K562 (cell line): ENCODE measurements around the gene ZNF860. TPM values are rescaled to one million over a fixed set of nuclear protein-coding genes. Genes with fewer than 3 reads are reported as not detected.

Experiments used
- ATAC-seq: fragments of 200-7000 bp; cut with Tn5 transposase; 3 replicates; pipeline ENCODE4 v1.9.1; 2020; ENCODE audit warnings: moderate library complexity
- BruUV-seq: library from RNA; stranded (reverse); fragments of 400-500 nt; replicated peaks from 2 replicates; lab custom pipeline; 2021; lab: Mats Ljungman, UMichigan
- CTCF ChIA-PET: fragments of 300-600 bp; formaldehyde crosslinking; extraction: SDS; loops from one replicate; lab custom pipeline; 2021; ENCODE audit warnings: low intra/inter-chr PET ratio; lab: Yijun Ruan, JAX
- POLR2A ChIA-PET: fragments of 300-600, 350-650 bp; sonication (Branson Sonifier 250); formaldehyde crosslinking; extraction: SDS; loops from one replicate; lab custom pipeline; 2021; ENCODE audit warnings: antibody characterized with exemption, inconsistent platforms; lab: Yijun Ruan, JAX
- DNase-seq, 4 experiments: peaks; one replicate each; pipeline versions ENCODE4 v3.0.0 to v3.0.0-alpha.2; 2011 to 2018; ENCODE audit warnings: low spot score in 3 of 4, mixed read lengths in 3 of 4; ENCODE audit errors: extremely low read depth in 1 of 4
- FAIRE-seq: peaks from 2 replicates; lab custom pipeline; 2011; peaks lifted over from hg19 to GRCh38; lab: Jason Lieb, UNC
- H2AFZ ChIP-seq: 2 replicates; pipeline ENCODE4 v1.6.0; 2011; ENCODE audit warnings: low read depth, low read length, control low read depth, inconsistent platforms
- H3K27ac ChIP-seq: fragments of 200-600 bp; 3 replicates; pipeline ENCODE4 v1.8.0; 2011; ENCODE audit warnings: low read depth, mild to moderate bottlenecking, control low read depth, inconsistent platforms, low read length, moderate library complexity, mixed read lengths; ENCODE audit errors: extremely low read depth
- H3K27me3 ChIP-seq, 2 experiments: fragments of 300-600 bp in 1 of 2; 2 replicates in 1 of 2; 3 replicates in 1 of 2; pipeline versions ENCODE4 v1.6.0 to v1.8.0; 2011; ENCODE audit warnings: inconsistent platforms in 2 of 2, low read length in 2 of 2, mild to moderate bottlenecking in 1 of 2, mixed read lengths in 1 of 2, moderate library complexity in 1 of 2; ENCODE audit not compliant: control insufficient read depth in 2 of 2, insufficient read depth in 2 of 2
- H3K36me3 ChIP-seq: fragments of 300-600 bp; 3 replicates; pipeline ENCODE4 v1.8.0; 2011; ENCODE audit warnings: mild to moderate bottlenecking, low read length, inconsistent platforms; ENCODE audit not compliant: control insufficient read depth, insufficient read depth
- H3K4me1 ChIP-seq, 2 experiments: fragments of 200-600 bp in 1 of 2; replicated peaks in 1 of 2; 2 replicates in 1 of 2; 3 replicates in 1 of 2; pipeline versions ENCODE4 v1.5.1 to v1.8.0; 2011; ENCODE audit warnings: inconsistent platforms in 2 of 2, low read length in 2 of 2, mild to moderate bottlenecking in 1 of 2, mixed read lengths in 1 of 2, moderate library complexity in 1 of 2; ENCODE audit not compliant: control insufficient read depth in 2 of 2, insufficient read depth in 2 of 2
- H3K4me2 ChIP-seq: 2 replicates; pipeline ENCODE4 v1.6.1; 2011; ENCODE audit warnings: low read length, control low read depth, inconsistent platforms, mixed read lengths; ENCODE audit not compliant: insufficient read depth
- H3K4me3 ChIP-seq: fragments of 200-600 bp; sonication (generic), shearing (Covaris generic); 2 replicates; pipeline ENCODE4 v1.5.1; 2016; ENCODE audit warnings: control low read depth, inconsistent platforms
- H3K79me2 ChIP-seq: fragments of 200-600 bp; 3 replicates; pipeline ENCODE4 v1.8.0; 2011; ENCODE audit warnings: low read length, inconsistent platforms; ENCODE audit not compliant: control insufficient read depth, insufficient read depth
- H3K9ac ChIP-seq, 2 experiments: 2 replicates each; pipeline versions ENCODE4 v1.6.0 to v1.6.1; 2011; ENCODE audit warnings: low read depth in 2 of 2, low read length in 2 of 2, control low read depth in 1 of 2, inconsistent platforms in 1 of 2, mild to moderate bottlenecking in 1 of 2, mixed read lengths in 1 of 2; ENCODE audit not compliant: insufficient read depth in 1 of 2
- H3K9me1 ChIP-seq: one replicate; pipeline ENCODE4 v1.6.0; 2011; ENCODE audit warnings: inconsistent platforms, mild to moderate bottlenecking, low read length, moderate library complexity; ENCODE audit not compliant: control insufficient read depth, insufficient read depth
- H3K9me3 ChIP-seq: replicated peaks from 2 replicates; pipeline ENCODE4 v1.5.1; 2011; ENCODE audit warnings: low read depth, low read length, inconsistent platforms; ENCODE audit not compliant: control insufficient read depth, insufficient read depth
- H4K20me1 ChIP-seq: replicated peaks from 2 replicates; pipeline ENCODE4 v1.6.1; 2011; ENCODE audit warnings: low read length, inconsistent platforms, mixed read lengths; ENCODE audit not compliant: control insufficient read depth, insufficient read depth
- CREB1 ChIP-seq, 2 experiments: sonication (generic) in 1 of 2; formaldehyde crosslinking in 1 of 2; IDR thresholded peaks; 2 replicates each; pipeline versions ENCODE4 v1.6.1 to v1.8.0; 2012 to 2022; ENCODE audit warnings: inconsistent platforms in 1 of 2, mild to moderate bottlenecking in 1 of 2, missing genetic modification reagents in 1 of 2, moderate library complexity in 1 of 2
- ELK3 ChIP-seq: fragments of 450-650 bp; formaldehyde crosslinking; IDR thresholded peaks from 2 replicates; pipeline ENCODE4 v1.4.0; 2020; ENCODE audit warnings: mild to moderate bottlenecking
- EP400 ChIP-seq: fragments of 450-650 bp; IDR thresholded peaks from 2 replicates; pipeline ENCODE4 v1.6.1; 2017; ENCODE audit warnings: antibody characterized with exemption, mild to moderate bottlenecking, moderate library complexity
- HNRNPLL ChIP-seq: fragments of 200-400 bp; formaldehyde crosslinking; IDR thresholded peaks from 2 replicates; pipeline ENCODE4 v1.6.1; 2017; ENCODE audit warnings: low read length, low read depth, mild to moderate bottlenecking; ENCODE audit not compliant: poor library complexity, severe bottlenecking
- NFE2L1 ChIP-seq: fragments of 450-650 bp; IDR thresholded peaks from 2 replicates; pipeline ENCODE4 v1.6.1; 2016; ENCODE audit warnings: missing genetic modification characterization, low read depth, mild to moderate bottlenecking, missing compliant biosample characterization, moderate library complexity, borderline replicate concordance
- NFIC ChIP-seq: fragments of 450-650 bp; IDR thresholded peaks from 2 replicates; pipeline ENCODE4 v1.6.1; 2017; ENCODE audit warnings: mild to moderate bottlenecking, inconsistent platforms
- NR0B1 ChIP-seq: fragments of 450-650 bp; IDR thresholded peaks from one replicate; pipeline ENCODE4 v1.6.1; 2018; ENCODE audit warnings: mild to moderate bottlenecking, moderate library complexity; ENCODE audit not compliant: partially characterized antibody
- NR1H2 ChIP-seq: sonication (generic); formaldehyde crosslinking; IDR thresholded peaks from 2 replicates; pipeline ENCODE4 v1.4.0; 2020; ENCODE audit warnings: mild to moderate bottlenecking, missing genetic modification reagents
- RBM14 ChIP-seq: fragments of 200-400 bp; formaldehyde crosslinking; IDR thresholded peaks from 2 replicates; pipeline ENCODE4 v1.6.1; 2018; ENCODE audit warnings: low read depth, mild to moderate bottlenecking, low read length, moderate library complexity, borderline replicate concordance; ENCODE audit not compliant: insufficient read depth
- SMC3 ChIP-seq: conservative IDR thresholded peaks from 2 replicates; pipeline ENCODE4 v1.6.1; 2011; ENCODE audit warnings: low read depth, low read length, improper control_type of control experiment; ENCODE audit not compliant: insufficient read depth
- ZBTB43 ChIP-seq: sonication (generic); formaldehyde crosslinking; IDR thresholded peaks from 2 replicates; pipeline ENCODE4 v1.8.0; 2023; ENCODE audit warnings: mild to moderate bottlenecking, missing genetic modification reagents
- ZNF140 ChIP-seq: fragments of 250-450 bp; sonication (Bioruptor Pico); IDR thresholded peaks from 2 replicates; pipeline ENCODE4 v1.8.0; 2021; ENCODE audit warnings: moderate library complexity, mild to moderate bottlenecking, inconsistent platforms
- ZNF3 ChIP-seq: fragments of 250-450 bp; sonication (Bioruptor Pico); IDR thresholded peaks from 2 replicates; pipeline ENCODE4 v1.5.0; 2021; ENCODE audit warnings: mild to moderate bottlenecking, moderate library complexity
- ZNF354B ChIP-seq: fragments of 250-450 bp; sonication (Bioruptor Pico); IDR thresholded peaks from 2 replicates; pipeline ENCODE4 v1.4.0; 2020
- ZNF431 ChIP-seq: sonication (generic); formaldehyde crosslinking; IDR thresholded peaks from 2 replicates; pipeline ENCODE4 v1.8.0; 2022; ENCODE audit warnings: mild to moderate bottlenecking, missing genetic modification reagents
- ZNF511 ChIP-seq: sonication (generic); formaldehyde crosslinking; IDR thresholded peaks from 2 replicates; pipeline ENCODE4 v1.8.0; 2022; ENCODE audit warnings: mild to moderate bottlenecking, missing genetic modification reagents
- WGBS: fragments of 100-300 bp; shearing (Covaris generic); methylation state at CpG from one replicate; pipeline ENCODE4 v1.1.6; 2016; ENCODE audit warnings: low coverage, mixed read lengths; ENCODE audit not compliant: insufficient coverage; ENCODE audit errors: missing lambda C conversion rate; 5-methylcytosine and 5-hydroxymethylcytosine counted together
- in situ Hi-C: fragments of 300-500 bp; cut with MboI; formaldehyde crosslinking; loops from 4 replicates; pipeline ENCODE4 v1.15.0; 2018; ENCODE audit warnings: inconsistent platforms, mixed read lengths
- intact Hi-C: fragments of 100-400 bp; cut with micrococcal nuclease; formaldehyde crosslinking; loops from 2 replicates; pipeline ENCODE4 v1.14.2; 2022
- polyA plus RNA-seq, 8 experiments: library from polyadenylated mRNA; depleted of rRNA in 4 of 8; stranded (reverse) in 5 of 8; unstranded in 3 of 8; fragments of >200 nt; fragmentation: Nextera tagmentation in 2 of 8; fragmentation: Illumina TruSeq in 1 of 8; extraction: Ambion mirVana in 2 of 8; extraction: Trizol in 1 of 8; gene quantifications; 2 replicates each; pipeline versions ENCODE4 v1.2.1 to v1.2.3, GENCODE V29; 2011 to 2014; ENCODE audit warnings: inconsistent platforms in 1 of 8, missing spikeins in 1 of 8
- total RNA-seq, 7 experiments: library from RNA; depleted of rRNA in 6 of 7; stranded (reverse); fragments of >200 nt in 6 of 7; fragmentation: Illumina TruSeq in 2 of 7; extraction: Trizol in 2 of 7; gene quantifications; 2 replicates each; pipeline versions ENCODE4 v1.2.1 to v1.2.3, GENCODE V29; 2011 to 2021; ENCODE audit warnings: low replicate concordance in 1 of 7

The ZNF860 gene
- total and polyA plus RNA-seq, 9 of the 15 experiments (the other 6 are each of a cell fraction or from before 2014, with no cell fraction given) = not detected

GRCh38 chr3:31985831-31986230 is 4.3 kb downstream of the ZNF860 start:
- TF ChIP-seq HNRNPLL = no peak
- no peak for TF ChIP-seq NR1H2 (CRISPR knock-in tag)
- TF ChIP-seq ZNF3 = no peak
- TF ChIP-seq EP400 = no peak
- no peak for TF ChIP-seq ZNF140 (CRISPR knock-in tag)
- no peak for TF ChIP-seq NFE2L1 (tag)
- TF ChIP-seq ZNF511 = no peak
- TF ChIP-seq NR0B1 = no peak
- no peak for TF ChIP-seq ZNF431
- TF ChIP-seq CREB1 (IDR thresholded peaks at IDR 0.05) = no peak
- no peak for TF ChIP-seq CREB1 (CRISPR knock-in tag; IDR thresholded peaks at IDR 0.05)
- TF ChIP-seq ELK3 (CRISPR knock-in tag) = no peak
- no peak for TF ChIP-seq NFIC
- no peak for TF ChIP-seq ZBTB43
- TF ChIP-seq ZNF354B (CRISPR knock-in tag) = no peak
- no peak for TF ChIP-seq SMC3
- no peak for TF ChIP-seq RBM14
- TF ChIP-seq, all 486 proteins: peak for 0
- intact Hi-C loops = loop anchor here (10.0 kb wide), 1 partner anchor 261 kb away; no protein-coding TSS in a partner anchor
- H3K9me1 ChIP-seq = no peaks in the 10 kb centered on the region
- DNase-seq (no peak), FAIRE-seq (no peak), ATAC-seq (no peak)
- H3K27me3 ChIP-seq = peaks cover 9 to 22% of the 10 kb centered on the region in 2 experiments
- WGBS = 2% methylated on average over 2 of the region's 2 CpGs
- no peaks in the 10 kb centered on the region; the same call in 1 of the 2 replicates for H4K20me1 ChIP-seq
- peaks cover 0 to 9% of the 10 kb centered on the region in 2 experiments; a peak in 2 of 5 replicates for H3K4me1 ChIP-seq
- ChIA-PET POLR2A (no interaction called here), CTCF (no interaction called here)
- in situ Hi-C loops = no loop called here
- H3K27ac ChIP-seq = no peak overlapping the region
- no peaks in the 10 kb centered on the region for H3K79me2 ChIP-seq
- H2AFZ ChIP-seq = no peak overlapping the region
- no peak overlapping the region for H3K9ac ChIP-seq
- no peak overlapping the region for H3K4me3 ChIP-seq
- H3K9me3 ChIP-seq = no peaks in the 10 kb centered on the region; the same call in 1 of the 2 replicates
- H3K4me2 ChIP-seq = no peak overlapping the region
- BruUV-seq = no TSS peak
- no peaks in the 10 kb centered on the region for H3K36me3 ChIP-seq
